Suprapubic skin (tissue), 4 donors: ENCODE results near the gene ZSWIM8.

Experiments used
- CTCF ChIP-seq, 2 donors: fragments of 200-600 bp in 1 of 2; fragments of 450-650 bp in 1 of 2; sonication (generic) in 1 of 2; IDR thresholded peaks; one replicate each; pipeline ENCODE4 v1.5.1; 2016 to 2019; ENCODE audit warnings: antibody characterized with exemption in 2 of 2, mild to moderate bottlenecking in 1 of 2, moderate library complexity in 1 of 2
- POLR2A ChIP-seq, 2 donors: fragments of 450-650 bp; IDR thresholded peaks; one replicate each; pipeline ENCODE4 v1.6.1; 2017; ENCODE audit warnings: antibody characterized with exemption in 2 of 2, mild to moderate bottlenecking in 2 of 2, moderate library complexity in 2 of 2
- POLR2AphosphoS5 ChIP-seq, 3 donors: sonication (generic); formaldehyde crosslinking; IDR thresholded peaks; one replicate each; pipeline ENCODE4 v1.6.1; 2017; ENCODE audit warnings: antibody characterized with exemption in 3 of 3

GRCh38 chr10:73750819-73751218 lies 34.6 kb upstream of the ZSWIM8 start:
- TF ChIP-seq POLR2A (IDR thresholded peaks at IDR 0.05) (no peak), CTCF (IDR thresholded peaks at IDR 0.05) (no peak), POLR2AphosphoS5 (IDR thresholded peaks at IDR 0.05) (no peak)
